ENCODE results near the gene THADA.

Gene THADA

DNA sequence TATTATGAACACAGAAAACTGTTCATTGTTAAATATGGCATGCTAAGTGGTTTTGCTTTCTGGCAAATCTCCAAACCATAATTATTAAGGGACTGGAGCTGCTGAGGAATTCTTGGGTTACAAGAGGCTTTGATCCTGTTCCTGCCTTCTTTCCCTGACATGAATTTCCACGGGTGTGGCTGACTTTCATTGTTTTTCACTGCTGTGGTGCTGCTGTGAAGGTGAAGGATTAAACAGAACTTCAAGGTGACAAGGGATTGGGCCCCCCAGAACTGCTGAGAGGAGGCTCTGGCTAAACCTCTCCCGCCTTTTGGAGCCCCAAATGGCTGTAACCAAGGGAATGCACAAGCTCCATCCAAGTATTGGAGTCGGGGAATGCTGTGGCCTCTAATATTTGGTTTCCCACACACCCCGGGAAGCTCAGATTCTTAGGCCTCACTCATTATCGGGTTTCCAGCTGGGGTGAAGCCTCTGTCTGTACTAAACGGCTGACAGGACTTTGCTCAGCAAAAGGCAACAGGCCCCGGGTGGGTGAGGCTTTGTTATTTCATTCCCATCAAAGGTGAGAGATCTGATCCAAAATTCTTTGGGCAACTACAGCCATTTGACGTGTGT, 340.4 kb downstream of the THADA start:
- no peak for TF ChIP-seq EZH2phosphoT487 (IDR thresholded peaks at IDR 0.05; ENCODE audit: low read depth)
- TF ChIP-seq, protein P1, sequence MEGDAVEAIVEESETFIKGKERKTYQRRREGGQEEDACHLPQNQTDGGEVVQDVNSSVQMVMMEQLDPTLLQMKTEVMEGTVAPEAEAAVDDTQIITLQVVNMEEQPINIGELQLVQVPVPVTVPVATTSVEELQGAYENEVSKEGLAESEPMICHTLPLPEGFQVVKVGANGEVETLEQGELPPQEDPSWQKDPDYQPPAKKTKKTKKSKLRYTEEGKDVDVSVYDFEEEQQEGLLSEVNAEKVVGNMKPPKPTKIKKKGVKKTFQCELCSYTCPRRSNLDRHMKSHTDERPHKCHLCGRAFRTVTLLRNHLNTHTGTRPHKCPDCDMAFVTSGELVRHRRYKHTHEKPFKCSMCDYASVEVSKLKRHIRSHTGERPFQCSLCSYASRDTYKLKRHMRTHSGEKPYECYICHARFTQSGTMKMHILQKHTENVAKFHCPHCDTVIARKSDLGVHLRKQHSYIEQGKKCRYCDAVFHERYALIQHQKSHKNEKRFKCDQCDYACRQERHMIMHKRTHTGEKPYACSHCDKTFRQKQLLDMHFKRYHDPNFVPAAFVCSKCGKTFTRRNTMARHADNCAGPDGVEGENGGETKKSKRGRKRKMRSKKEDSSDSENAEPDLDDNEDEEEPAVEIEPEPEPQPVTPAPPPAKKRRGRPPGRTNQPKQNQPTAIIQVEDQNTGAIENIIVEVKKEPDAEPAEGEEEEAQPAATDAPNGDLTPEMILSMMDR (IDR thresholded peaks at IDR 0.05; ENCODE audit: low read depth, low read length): no peak
- no peaks in the 10 kb centered on the region for H3K4me1 ChIP-seq (ENCODE audit: low read length)
- H3K27ac ChIP-seq (ENCODE audit: low read length): no peak overlapping the region
- no peak overlapping the region for H3K4me2 ChIP-seq (ENCODE audit: low read length)
- no peak overlapping the region for H2AFZ ChIP-seq (ENCODE audit: low read depth, low read length)
- no peak overlapping the region for H3K4me3 ChIP-seq (ENCODE audit: low read length)
- H3K9ac ChIP-seq (ENCODE audit: low read length): no peak overlapping the region
- no peaks in the 10 kb centered on the region for H4K20me1 ChIP-seq (ENCODE audit: insufficient read depth, low read length)
- no peaks in the 10 kb centered on the region for H3K36me3 ChIP-seq (replicated peaks; ENCODE audit: low read depth, low read length)
- no peaks in the 10 kb centered on the region for H3K79me2 ChIP-seq (ENCODE audit: low read length)
- no peaks in the 10 kb centered on the region for H3K9me3 ChIP-seq (ENCODE audit: insufficient read depth, low read length)
- H3K27me3 ChIP-seq (ENCODE audit: low read depth, low read length): no peaks in the 10 kb centered on the region

DNA sequence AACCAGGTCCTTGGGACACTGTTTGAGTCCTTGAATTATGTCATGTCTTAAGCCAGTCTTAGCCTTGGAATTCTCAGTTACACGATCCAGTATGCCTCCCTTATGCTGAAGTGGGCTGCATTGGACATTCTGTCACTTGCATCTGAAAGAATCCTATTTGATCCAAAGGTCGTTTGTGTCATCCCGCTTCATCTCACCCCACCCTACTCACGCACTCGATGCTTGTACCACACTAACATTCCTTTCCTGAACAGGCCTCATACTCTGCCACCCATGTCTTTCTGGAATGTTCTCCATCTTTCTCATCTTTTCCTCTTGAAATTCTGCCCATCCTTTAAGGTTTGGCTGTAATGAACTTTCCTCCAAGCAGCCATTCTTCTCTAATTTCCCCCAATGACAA, 341.5 kb downstream of the THADA start:
- H3K4me3 ChIP-seq (ENCODE audit: low read length): no peak overlapping the region
- no peaks in the 10 kb centered on the region for H3K79me2 ChIP-seq (ENCODE audit: low read length)
- H3K27ac ChIP-seq (ENCODE audit: low read length): no peak overlapping the region
- no peak overlapping the region for H3K4me2 ChIP-seq (ENCODE audit: low read length)
- TF ChIP-seq, protein P1 (IDR thresholded peaks at IDR 0.05; ENCODE audit: low read depth, low read length): no peak
- no peak for TF ChIP-seq EZH2phosphoT487 (IDR thresholded peaks at IDR 0.05; ENCODE audit: low read depth)
- no peaks in the 10 kb centered on the region for H3K9me3 ChIP-seq (ENCODE audit: insufficient read depth, low read length)
- no peaks in the 10 kb centered on the region for H4K20me1 ChIP-seq (ENCODE audit: insufficient read depth, low read length)
- no peak overlapping the region for H2AFZ ChIP-seq (ENCODE audit: low read depth, low read length)
- no peaks in the 10 kb centered on the region for H3K36me3 ChIP-seq (replicated peaks; ENCODE audit: low read depth, low read length)
- no peaks in the 10 kb centered on the region for H3K27me3 ChIP-seq (ENCODE audit: low read depth, low read length)
- no peaks in the 10 kb centered on the region for H3K4me1 ChIP-seq (ENCODE audit: low read length)
- H3K9ac ChIP-seq (ENCODE audit: low read length): no peak overlapping the region

DNA sequence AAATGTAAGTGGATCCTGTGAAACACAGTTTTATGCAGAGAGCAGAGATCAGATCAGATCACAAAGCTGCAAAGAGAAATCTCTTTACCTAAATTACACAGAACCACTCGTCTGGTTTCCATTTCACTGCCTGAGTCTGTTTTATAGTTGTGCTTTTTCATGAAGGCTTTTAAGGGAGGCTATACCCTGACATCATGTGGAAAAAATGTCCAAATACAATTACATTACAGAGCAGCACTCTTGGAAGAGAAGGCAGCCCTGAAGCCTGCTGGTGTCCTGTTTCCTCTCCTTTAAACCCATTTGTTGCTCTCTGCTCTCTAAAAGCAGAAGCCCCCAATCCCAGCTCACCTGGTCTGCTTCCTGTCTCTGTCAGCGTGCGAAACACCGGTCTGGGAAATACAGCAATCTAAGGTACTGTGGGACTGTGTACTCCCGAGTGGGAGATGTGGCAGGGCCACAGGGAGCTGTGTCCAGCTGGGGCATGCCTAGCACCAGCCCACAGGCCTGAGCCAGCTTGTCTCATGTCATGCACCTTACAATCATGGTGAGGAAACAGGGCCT, 344.6 kb downstream of the THADA start:
- H3K79me2 ChIP-seq (ENCODE audit: low read length): no peaks in the 10 kb centered on the region
- H3K4me1 ChIP-seq (ENCODE audit: low read length): no peaks in the 10 kb centered on the region
- H3K9ac ChIP-seq (ENCODE audit: low read length): no peak overlapping the region
- no peaks in the 10 kb centered on the region for H3K27me3 ChIP-seq (ENCODE audit: low read depth, low read length)
- no peaks in the 10 kb centered on the region for H4K20me1 ChIP-seq (ENCODE audit: insufficient read depth, low read length)
- no peak overlapping the region for H3K4me2 ChIP-seq (ENCODE audit: low read length)
- no peaks in the 10 kb centered on the region for H3K36me3 ChIP-seq (replicated peaks; ENCODE audit: low read depth, low read length)
- H3K4me3 ChIP-seq (ENCODE audit: low read length): no peak overlapping the region
- TF ChIP-seq, protein P1 (IDR thresholded peaks at IDR 0.05; ENCODE audit: low read depth, low read length): no peak
- TF ChIP-seq EZH2phosphoT487 (IDR thresholded peaks at IDR 0.05; ENCODE audit: low read depth): no peak
- no peak overlapping the region for H2AFZ ChIP-seq (ENCODE audit: low read depth, low read length)
- H3K27ac ChIP-seq (ENCODE audit: low read length): no peak overlapping the region
- no peaks in the 10 kb centered on the region for H3K9me3 ChIP-seq (ENCODE audit: insufficient read depth, low read length)

DNA sequence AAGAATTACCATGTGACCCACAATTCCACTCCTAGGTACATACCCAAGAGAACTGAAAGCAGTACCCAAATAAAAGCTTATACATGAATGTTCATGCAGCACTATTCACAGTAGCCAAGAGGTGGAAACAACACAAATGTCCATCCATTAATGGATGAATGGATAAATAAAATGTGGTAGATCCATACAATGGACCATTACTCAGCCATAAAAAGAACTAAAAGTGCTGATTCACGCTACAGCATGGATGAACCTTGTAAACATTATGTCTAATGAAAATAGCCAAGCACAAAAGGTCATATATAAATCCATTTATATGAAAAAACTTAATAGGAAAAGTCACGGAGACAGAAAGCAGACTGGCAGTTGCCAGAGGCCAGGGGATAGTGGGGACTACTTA, 345.8 kb downstream of the THADA start:
- no peak overlapping the region for H2AFZ ChIP-seq (ENCODE audit: low read depth, low read length)
- no peaks in the 10 kb centered on the region for H4K20me1 ChIP-seq (ENCODE audit: insufficient read depth, low read length)
- no peaks in the 10 kb centered on the region for H3K4me1 ChIP-seq (ENCODE audit: low read length)
- H3K79me2 ChIP-seq (ENCODE audit: low read length): no peaks in the 10 kb centered on the region
- H3K27ac ChIP-seq (ENCODE audit: low read length): no peak overlapping the region
- no peaks in the 10 kb centered on the region for H3K27me3 ChIP-seq (ENCODE audit: low read depth, low read length)
- no peaks in the 10 kb centered on the region for H3K36me3 ChIP-seq (replicated peaks; ENCODE audit: low read depth, low read length)
- no peaks in the 10 kb centered on the region for H3K9me3 ChIP-seq (ENCODE audit: insufficient read depth, low read length)
- H3K9ac ChIP-seq (ENCODE audit: low read length): no peak overlapping the region
- no peak overlapping the region for H3K4me3 ChIP-seq (ENCODE audit: low read length)
- H3K4me2 ChIP-seq (ENCODE audit: low read length): no peak overlapping the region
- TF ChIP-seq, protein P1 (IDR thresholded peaks at IDR 0.05; ENCODE audit: low read depth, low read length): no peak
- no peak for TF ChIP-seq EZH2phosphoT487 (IDR thresholded peaks at IDR 0.05; ENCODE audit: low read depth)
